Lung (tissue), 12 donors: ENCODE results near the gene ARPC1B. TPM values are rescaled to one million over a fixed set of nuclear protein-coding genes. Genes with fewer than 3 reads are reported as not detected.

ENCODE experiments used
- ATAC-seq: fragments of 200-7000 bp; cut with Tn5 transposase; one replicate; pipeline ENCODE4 v1.9.1; 2020; ENCODE audit warnings: moderate number of reproducible peaks; ENCODE audit not compliant: insufficient read depth, low FRiP score
- DNase-seq, 3 donors: peaks; one replicate each; pipeline ENCODE4 v3.0.0-alpha.2; 2013 to 2017
- H3K27ac ChIP-seq, 2 donors: one replicate each; pipeline ENCODE4 v1.5.1; 2013; ENCODE audit warnings: mild to moderate bottlenecking in 2 of 2, moderate library complexity in 2 of 2, control low read depth in 1 of 2, inconsistent platforms in 1 of 2, low read depth in 1 of 2, low read length in 1 of 2
- H3K27me3 ChIP-seq, 3 donors: one replicate each; pipeline ENCODE4 v1.5.1; 2013; ENCODE audit warnings: low read length in 2 of 3; ENCODE audit not compliant: control insufficient read depth in 3 of 3, insufficient read depth in 3 of 3
- H3K36me3 ChIP-seq, 4 donors: one replicate each; pipeline ENCODE4 v1.5.1; 2013; ENCODE audit warnings: low read length in 4 of 4, mild to moderate bottlenecking in 1 of 4, moderate library complexity in 1 of 4; ENCODE audit not compliant: control insufficient read depth in 4 of 4, insufficient read depth in 4 of 4
- H3K4me1 ChIP-seq, 5 donors: one replicate each; pipeline ENCODE4 v1.5.1; 2013; ENCODE audit warnings: low read length in 5 of 5, mild to moderate bottlenecking in 2 of 5, moderate library complexity in 1 of 5; ENCODE audit not compliant: control insufficient read depth in 5 of 5, insufficient read depth in 5 of 5
- H3K4me3 ChIP-seq: one replicate; pipeline ENCODE4 v1.5.1; 2013; ENCODE audit warnings: mild to moderate bottlenecking, control low read depth, moderate library complexity
- H3K9ac ChIP-seq, 2 donors: one replicate each; pipeline ENCODE4 v1.5.1; 2013; ENCODE audit warnings: low read length in 2 of 2, control low read depth in 1 of 2; ENCODE audit not compliant: insufficient read depth in 1 of 2
- H3K9me3 ChIP-seq, 4 donors: one replicate each; pipeline ENCODE4 v1.5.1; 2013; ENCODE audit warnings: low read length in 3 of 4, mild to moderate bottlenecking in 1 of 4, moderate library complexity in 1 of 4; ENCODE audit not compliant: control insufficient read depth in 4 of 4, insufficient read depth in 3 of 4
- CTCF ChIP-seq: IDR thresholded peaks from 2 replicates; pipeline ENCODE4 v1.5.1; 2012; ENCODE audit warnings: mild to moderate bottlenecking; ENCODE audit errors: control extremely low read depth, extremely low read depth
- WGBS, 2 donors: extraction: QIAGEN DNeasy Blood & Tissue Kit; methylation state at CpG; one replicate each; pipeline ENCODE4 v1.1.7; 2013; 5-methylcytosine and 5-hydroxymethylcytosine counted together
- polyA plus RNA-seq, 2 donors: library from polyadenylated mRNA; stranded (reverse); fragments of 200-250 nt; gene quantifications; one replicate each; pipeline ENCODE4 v1.2.1, GENCODE V29; 2013
- total RNA-seq, 2 donors: library from RNA; depleted of rRNA in 1 of 2; stranded (reverse); fragments of >200 nt in 1 of 2; gene quantifications; one replicate each; pipeline ENCODE4 v1.2.1, GENCODE V29; 2014 to 2021
- donor health status: control.
- donor health status: control.
- donor health status: Bipolar disorder and iron deficiency.
- donor health status: healthy.
- donor health status: DM: yes; HTN: yes; CAD: no.

The ARPC1B gene
- total and polyA plus RNA-seq, 4 donors, result 164 to 937 (median 266) TPM

GRCh38 chr7:99399597-99399996, 25.1 kb downstream of the ARPC1B start:
- no peak for TF ChIP-seq CTCF
- Histone ChIP-seq H3K27ac (peak overlapping the region in 1 of 2 donors; percentile 6), H3K27me3 (no peaks in the 10 kb centered on the region), H3K4me1 (peaks cover 0 to under 1% (median 0%) of the 10 kb centered on the region in 5 donors), H3K4me3 (no peak overlapping the region), H3K36me3 (peaks cover 32 to 68% (median 43%) of the 10 kb centered on the region in 4 donors), H3K9me3 (no peaks in the 10 kb centered on the region), H3K9ac (no peak overlapping the region)
- DNase-seq (no peak), ATAC-seq (peak; percentile 17)
- 62 to 82% methylated on average over 6 of the region's 6 CpGs for WGBS, 2 donors

- Histone ChIP-seq H3K9ac (no peak overlapping the region), H3K4me3 (no peak overlapping the region), H3K4me1 (peaks cover 0 to 14% (median 7%) of the 10 kb centered on the region in 5 donors), H3K27me3 (no peaks in the 10 kb centered on the region), H3K27ac (no peak overlapping the region), H3K36me3 (peaks cover 24 to 47% (median 33%) of the 10 kb centered on the region in 4 donors), H3K9me3 (no peaks in the 10 kb centered on the region)
- DNase-seq, result no peak
- ATAC-seq, result no peak
- no peak for TF ChIP-seq CTCF
- 98 to 99% methylated on average over 3 of the region's 3 CpGs for WGBS, 2 donors
Measured at GRCh38 chr7:99402854-99403253, 28.3 kb downstream of the ARPC1B start.

GRCh38 chr7:99403764-99404163, 29.2 kb downstream of the ARPC1B start:
- DNase-seq (no peak), ATAC-seq (no peak)
- 93 to 95% methylated on average over 5 of the region's 5 CpGs for WGBS, 2 donors
- Histone ChIP-seq H3K36me3 (peaks cover 20 to 41% (median 29%) of the 10 kb centered on the region in 4 donors), H3K27me3 (no peaks in the 10 kb centered on the region), H3K9me3 (no peaks in the 10 kb centered on the region), H3K9ac (no peak overlapping the region), H3K27ac (no peak overlapping the region), H3K4me3 (no peak overlapping the region), H3K4me1 (peaks cover 0 to 14% (median 7%) of the 10 kb centered on the region in 5 donors)
- no peak for TF ChIP-seq CTCF
